HepG2 (cell line): ENCODE results near the gene SDR42E2. TPM values are rescaled to one million over a fixed set of nuclear protein-coding genes. Genes with fewer than 3 reads are reported as not detected.

Source experiments
- ARID2 ChIP-seq: sonication (generic); formaldehyde crosslinking; IDR thresholded peaks from 2 replicates; pipeline ENCODE4 v1.8.1; 2022; ENCODE audit warnings: mild to moderate bottlenecking, missing genetic modification reagents, borderline replicate concordance
- E2F2 ChIP-seq: sonication (generic); formaldehyde crosslinking; IDR thresholded peaks from 2 replicates; pipeline ENCODE4 v1.4.0; 2020; ENCODE audit warnings: missing genetic modification reagents, borderline replicate concordance
- GFI1 ChIP-seq: sonication (generic); formaldehyde crosslinking; IDR thresholded peaks from 2 replicates; pipeline ENCODE4 v1.5.0; 2020; ENCODE audit warnings: missing genetic modification reagents, mild to moderate bottlenecking, borderline replicate concordance
- HCFC1 ChIP-seq: fragments of 150-350 bp; IDR thresholded peaks from 2 replicates; pipeline ENCODE4 v1.6.1; 2014; ENCODE audit warnings: low read depth, low read length
- HMG20B ChIP-seq: conservative IDR thresholded peaks from 2 replicates; pipeline ENCODE4 v1.6.1; 2016; ENCODE audit warnings: missing genetic modification reagents, missing compliant biosample characterization
- HNF4A ChIP-seq: sonication (generic); formaldehyde crosslinking; IDR thresholded peaks from 2 replicates; pipeline ENCODE4 v1.4.0; 2020; ENCODE audit warnings: missing genetic modification reagents
- HOMEZ ChIP-seq: IDR thresholded peaks from 2 replicates; pipeline ENCODE4 v1.6.1; 2016; ENCODE audit warnings: low read depth
- HOXD1 ChIP-seq: sonication (generic); formaldehyde crosslinking; IDR thresholded peaks from 2 replicates; pipeline ENCODE4 v1.5.0; 2020; ENCODE audit warnings: missing genetic modification reagents
- MAF1 ChIP-seq: sonication (generic); formaldehyde crosslinking; IDR thresholded peaks from 2 replicates; pipeline ENCODE4 v1.5.0; 2020; ENCODE audit warnings: missing genetic modification reagents, borderline replicate concordance
- NFKB2 ChIP-seq: sonication (generic); formaldehyde crosslinking; IDR thresholded peaks from 2 replicates; pipeline ENCODE4 v1.4.0; 2020; ENCODE audit warnings: missing genetic modification reagents, borderline replicate concordance
- NFYC ChIP-seq: IDR thresholded peaks from 2 replicates; pipeline ENCODE4 v1.6.1; 2016; ENCODE audit warnings: missing genetic modification reagents, missing compliant biosample characterization
- NKX3-1 ChIP-seq: sonication (generic); formaldehyde crosslinking; IDR thresholded peaks from 2 replicates; pipeline ENCODE4 v1.5.0; 2020; ENCODE audit warnings: missing genetic modification reagents
- PHB2 ChIP-seq: fragments of 450-650 bp; IDR thresholded peaks from 2 replicates; pipeline ENCODE4 v1.6.1; 2018; ENCODE audit not compliant: partially characterized antibody
- REXO4 ChIP-seq: sonication (generic); formaldehyde crosslinking; IDR thresholded peaks from 2 replicates; pipeline ENCODE4 v1.8.0; 2022; ENCODE audit warnings: missing genetic modification reagents, mild to moderate bottlenecking, borderline replicate concordance
- SMAD1 ChIP-seq: sonication (generic); formaldehyde crosslinking; IDR thresholded peaks from 2 replicates; pipeline ENCODE4 v1.4.0; 2020; ENCODE audit warnings: missing genetic modification reagents, low read depth, mild to moderate bottlenecking, borderline replicate concordance
- ZFP41 ChIP-seq: sonication (generic); formaldehyde crosslinking; IDR thresholded peaks from 2 replicates; pipeline ENCODE4 v1.4.0; 2020; ENCODE audit warnings: mild to moderate bottlenecking, missing genetic modification reagents, borderline replicate concordance
- ZNF280D ChIP-seq: sonication (generic); formaldehyde crosslinking; IDR thresholded peaks from 2 replicates; pipeline ENCODE4 v1.5.1; 2020; ENCODE audit warnings: mild to moderate bottlenecking, missing genetic modification reagents
- ZNF281 ChIP-seq: sonication (generic); formaldehyde crosslinking; IDR thresholded peaks from 2 replicates; pipeline ENCODE4 v1.4.0; 2020; ENCODE audit warnings: missing genetic modification reagents, borderline replicate concordance
- ZNF451 ChIP-seq: sonication (generic); formaldehyde crosslinking; IDR thresholded peaks from 2 replicates; pipeline ENCODE4 v1.5.0; 2020; ENCODE audit warnings: mild to moderate bottlenecking, missing genetic modification reagents
- ZNF616 ChIP-seq: sonication (generic); formaldehyde crosslinking; IDR thresholded peaks from 2 replicates; pipeline ENCODE4 v1.5.0; 2020; ENCODE audit warnings: low read depth, mild to moderate bottlenecking, missing genetic modification reagents
- ZNF720 ChIP-seq: sonication (generic); formaldehyde crosslinking; IDR thresholded peaks from 2 replicates; pipeline ENCODE4 v1.4.0; 2020; ENCODE audit warnings: missing genetic modification reagents
- polyA plus RNA-seq, 8 experiments: library from polyadenylated mRNA; depleted of rRNA in 3 of 8; stranded (reverse) in 7 of 8; unstranded in 1 of 8; fragments of >200 nt; fragmentation: Illumina TruSeq in 4 of 8; extraction: Trizol in 4 of 8; gene quantifications; 2 replicates each; pipeline versions ENCODE4 v1.2.1 to v1.2.3, GENCODE V29; 2011 to 2016; ENCODE audit warnings: low read depth in 4 of 8, missing spikeins in 1 of 8, mixed read lengths in 1 of 8; ENCODE audit not compliant: insufficient read depth in 1 of 8
- total RNA-seq, 5 experiments: library from RNA; depleted of rRNA; stranded (reverse); fragments of >200 nt; fragmentation: Illumina TruSeq; extraction: Trizol; gene quantifications; 2 replicates each; pipeline ENCODE4 v1.2.3, GENCODE V29; 2016; ENCODE audit warnings: low read depth in 1 of 5

Gene SDR42E2
- total and polyA plus RNA-seq, 2 of the 13 experiments (the other 11 are each of a cell fraction or from before 2014, with no cell fraction given) = 0.05 to 0.11 TPM

- TF ChIP-seq ZNF281 (CRISPR knock-in tag) = peak; percentile 17; the same call in 1 of the 2 replicates
- TF ChIP-seq MAF1 (CRISPR knock-in tag) = peak; percentile 100
- TF ChIP-seq E2F2 (CRISPR knock-in tag) = no peak
- TF ChIP-seq ARID2 (CRISPR knock-in tag) = no peak; the same call in 1 of the 2 replicates
- TF ChIP-seq NFKB2 = peak; percentile 74
- TF ChIP-seq REXO4 = no peak
- peak; percentile 56 for TF ChIP-seq HCFC1
- no peak for TF ChIP-seq ZNF720 (CRISPR knock-in tag)
- no peak; the same call in 1 of the 2 replicates for TF ChIP-seq HOMEZ
- TF ChIP-seq GFI1 = peak; percentile 54; the same call in 1 of the 2 replicates
- peak; percentile 77; the same call in 1 of the 2 replicates for TF ChIP-seq ZNF451 (CRISPR knock-in tag)
- TF ChIP-seq PHB2 = no peak
- TF ChIP-seq NKX3-1 (CRISPR knock-in tag) = no peak
- TF ChIP-seq NFYC = no peak
- peak; percentile 67; the same call in 1 of the 2 replicates for TF ChIP-seq HMG20B (CRISPR knock-in tag)
- TF ChIP-seq HNF4A (CRISPR knock-in tag) = no peak
- TF ChIP-seq HOXD1 = peak; percentile 65; the same call in 1 of the 2 replicates
- TF ChIP-seq ZNF280D (CRISPR knock-in tag) = peak; percentile 68
- peak; percentile 72; the same call in 1 of the 2 replicates for TF ChIP-seq ZNF616 (CRISPR knock-in tag)
- peak; percentile 76; the same call in 1 of the 2 replicates for TF ChIP-seq SMAD1 (CRISPR knock-in tag)
- no peak for TF ChIP-seq ZFP41 (CRISPR knock-in tag)
These were observed 33.6 kb downstream of the SDR42E2 start (continued) for GRCh38 chr16:22195695-22196558.
